Mononuclear cell (primary cell): ENCODE data around the gene CD244. TPM values are rescaled to one million over a fixed set of nuclear protein-coding genes. Genes with fewer than 3 reads are reported as not detected.

ENCODE experiments used
- H3K27me3 ChIP-seq: 2 replicates; pipeline ENCODE4 v1.6.0; 2011; ENCODE audit warnings: low read length, control low read depth; ENCODE audit not compliant: insufficient read depth
- H3K4me1 ChIP-seq: 2 replicates; pipeline ENCODE4 v1.5.1; 2011; ENCODE audit warnings: mild to moderate bottlenecking, low read length, control low read depth; ENCODE audit not compliant: insufficient read depth
- H3K4me3 ChIP-seq: 2 replicates; pipeline ENCODE4 v1.5.1; 2011; ENCODE audit warnings: mild to moderate bottlenecking, low read length, moderate library complexity
- H3K9me3 ChIP-seq: 2 replicates; pipeline ENCODE4 v1.5.1; 2011; ENCODE audit warnings: low read depth, mild to moderate bottlenecking, control low read depth, low read length
- total RNA-seq: library from RNA; depleted of rRNA; stranded (reverse); fragments of >200 nt; gene quantifications from one replicate; pipeline ENCODE4 v1.2.3, GENCODE V29; 2012

Gene CD244
- total RNA-seq, 1 donor, result 15.5 TPM

DNA sequence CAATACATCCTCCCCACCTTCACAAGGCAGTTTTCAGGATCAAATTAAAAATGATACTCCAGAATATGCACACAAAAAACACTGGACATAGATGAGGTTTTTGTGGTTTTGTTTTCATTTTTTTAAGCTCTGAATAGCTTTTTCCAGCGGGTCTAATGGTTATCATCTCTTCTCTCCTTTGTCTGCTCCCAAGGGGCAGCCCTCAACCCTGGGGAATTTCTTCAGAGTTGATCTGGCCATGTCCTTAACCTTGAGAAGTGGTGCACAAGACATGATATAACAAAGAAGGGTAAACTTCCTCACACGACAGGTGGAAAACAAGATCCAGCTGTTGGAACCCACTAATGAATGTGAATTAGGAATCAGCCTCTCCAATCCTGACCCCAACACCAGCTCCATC is 1.5 kb upstream of the CD244 start:
- Histone ChIP-seq H3K27me3 (no peaks in the 10 kb centered on the region), H3K9me3 (no peaks in the 10 kb centered on the region), H3K4me1 (peaks cover 73% of the 10 kb centered on the region), H3K4me3 (no peak overlapping the region)

DNA sequence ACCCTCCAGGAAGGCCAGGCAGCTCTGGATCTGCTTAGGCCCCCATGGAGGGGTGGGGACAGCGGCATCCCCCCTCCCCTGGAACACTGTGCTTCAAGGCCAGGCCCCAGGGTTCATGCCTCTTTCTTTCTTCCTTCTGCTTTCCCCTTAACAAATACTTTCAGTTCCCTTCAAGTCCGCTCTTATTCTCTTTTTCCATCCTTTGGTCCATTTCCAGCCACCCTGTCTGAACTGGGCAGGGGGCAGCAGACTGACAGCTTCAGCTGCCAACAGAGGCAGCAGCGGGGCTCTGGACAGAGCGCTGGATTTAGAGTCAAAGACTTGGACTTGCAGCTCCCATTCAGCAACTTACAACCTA is 1.1 kb upstream of the CD244 start:
- peaks cover 74% of the 10 kb centered on the region for H3K4me1 ChIP-seq
- H3K4me3 ChIP-seq, result no peak overlapping the region

GRCh38 chr1:160863061-160863773 is 530 bp upstream of the CD244 start:
- Histone ChIP-seq H3K27me3 (no peaks in the 10 kb centered on the region), H3K9me3 (no peaks in the 10 kb centered on the region), H3K4me3 (no peak overlapping the region), H3K4me1 (peaks cover 78% of the 10 kb centered on the region)

More for the DNA sequence above, 1.1 kb upstream of the CD244 start:
- H3K9me3 ChIP-seq, result no peaks in the 10 kb centered on the region
- no peaks in the 10 kb centered on the region for H3K27me3 ChIP-seq

DNA sequence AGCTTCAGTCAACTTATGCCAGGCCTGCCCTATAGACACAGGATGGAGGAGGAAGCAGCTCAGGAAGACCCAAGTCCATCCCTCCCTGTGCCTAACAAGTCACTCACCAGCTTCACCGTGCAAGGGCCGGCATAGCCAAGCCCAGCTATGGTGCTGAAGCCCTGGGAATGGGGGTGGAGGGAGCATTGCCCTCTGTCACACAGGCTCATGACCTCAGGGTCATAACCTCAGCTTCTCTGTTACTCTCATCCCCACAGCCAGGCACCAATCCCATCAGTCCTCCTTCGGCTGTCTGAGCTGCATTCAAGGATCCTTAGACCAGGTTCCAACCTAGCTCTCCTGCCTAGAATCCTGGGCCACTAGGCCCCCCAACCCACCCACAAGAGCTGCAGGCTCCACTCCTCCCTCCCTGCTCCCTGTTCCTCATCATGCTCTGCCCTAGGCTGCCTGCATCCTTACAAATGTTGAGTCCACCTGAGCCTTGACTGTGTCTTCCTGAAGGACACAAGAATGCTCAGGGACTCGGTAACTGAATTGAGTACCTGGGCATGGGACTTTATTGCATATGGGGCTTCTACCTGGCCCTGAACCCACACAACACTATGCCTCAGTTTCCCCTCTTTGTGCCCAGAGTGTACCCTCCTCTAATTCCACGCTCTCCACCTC is 1.7 kb downstream of the CD244 start:
- Histone ChIP-seq H3K9me3 (no peaks in the 10 kb centered on the region), H3K4me1 (peaks cover 83% of the 10 kb centered on the region), H3K4me3 (peak overlapping the region; percentile 6), H3K27me3 (no peaks in the 10 kb centered on the region)

DNA sequence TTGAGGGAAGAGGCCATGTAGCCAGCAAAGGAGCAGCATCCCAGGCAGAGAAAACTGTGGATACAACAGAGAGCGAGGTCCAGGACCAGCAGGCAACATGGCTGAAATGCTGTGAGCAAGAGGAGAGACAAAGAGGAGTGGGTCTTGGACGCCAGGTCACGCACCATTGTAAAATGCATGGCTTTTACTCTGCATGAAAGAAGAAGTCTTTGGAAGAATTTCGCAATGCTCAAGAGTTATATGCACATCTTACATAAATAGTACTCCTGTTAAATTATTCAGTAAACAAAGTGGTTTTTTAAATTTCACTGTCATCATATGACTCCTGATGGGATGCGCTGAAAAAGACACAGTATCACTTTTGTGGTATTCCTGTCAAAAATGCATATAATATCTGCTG is 3.5 kb downstream of the CD244 start:
- Histone ChIP-seq H3K4me1 (peaks cover 83% of the 10 kb centered on the region), H3K4me3 (no peak overlapping the region)

DNA sequence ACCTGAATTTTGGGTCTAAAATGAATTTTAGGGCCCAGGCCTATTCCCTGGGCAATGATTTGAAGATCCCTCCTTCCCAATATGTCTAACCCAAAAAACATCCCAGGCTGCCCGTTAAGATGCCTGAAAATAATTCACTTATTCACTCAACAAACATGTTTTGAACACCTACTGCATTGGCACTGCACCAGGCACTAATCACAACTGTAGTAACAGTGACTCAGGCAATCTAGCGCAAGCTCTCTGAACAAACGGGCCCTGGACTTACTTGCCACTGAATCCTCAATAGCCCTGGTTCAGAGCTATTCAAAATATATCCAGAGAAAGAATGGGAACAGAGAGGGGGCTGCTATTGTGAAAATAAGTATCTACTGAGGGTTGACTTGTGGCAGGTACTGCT is 4.2 kb downstream of the CD244 start:
- H3K27me3 ChIP-seq, result no peaks in the 10 kb centered on the region
- H3K9me3 ChIP-seq, result no peaks in the 10 kb centered on the region
- H3K4me1 ChIP-seq, result peaks cover 76% of the 10 kb centered on the region
- no peak overlapping the region for H3K4me3 ChIP-seq

More for the DNA sequence above, 3.5 kb downstream of the CD244 start:
- H3K9me3 ChIP-seq, result no peaks in the 10 kb centered on the region
- no peaks in the 10 kb centered on the region for H3K27me3 ChIP-seq

DNA sequence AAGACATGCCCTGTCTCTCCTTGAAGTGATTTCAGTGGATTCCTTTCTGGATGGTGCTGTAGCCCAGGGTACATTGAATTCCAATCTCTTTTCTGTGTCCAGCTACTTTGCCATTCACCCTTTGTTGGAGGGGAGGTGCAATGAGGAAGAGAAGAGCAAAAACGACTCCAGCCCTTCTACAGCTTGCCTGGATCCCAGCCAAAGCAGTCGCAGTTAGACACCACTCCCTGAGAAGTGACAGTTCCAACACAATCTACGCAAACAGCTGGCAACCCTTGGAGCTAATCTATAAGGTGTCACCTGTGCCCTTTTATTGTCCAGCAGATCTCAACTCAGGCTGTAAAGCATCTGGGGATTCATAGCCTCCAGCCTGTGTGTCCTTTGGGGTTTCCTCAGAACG is 4.6 kb downstream of the CD244 start:
- Histone ChIP-seq H3K4me3 (no peak overlapping the region), H3K27me3 (no peaks in the 10 kb centered on the region), H3K9me3 (no peaks in the 10 kb centered on the region), H3K4me1 (peaks cover 72% of the 10 kb centered on the region)

DNA sequence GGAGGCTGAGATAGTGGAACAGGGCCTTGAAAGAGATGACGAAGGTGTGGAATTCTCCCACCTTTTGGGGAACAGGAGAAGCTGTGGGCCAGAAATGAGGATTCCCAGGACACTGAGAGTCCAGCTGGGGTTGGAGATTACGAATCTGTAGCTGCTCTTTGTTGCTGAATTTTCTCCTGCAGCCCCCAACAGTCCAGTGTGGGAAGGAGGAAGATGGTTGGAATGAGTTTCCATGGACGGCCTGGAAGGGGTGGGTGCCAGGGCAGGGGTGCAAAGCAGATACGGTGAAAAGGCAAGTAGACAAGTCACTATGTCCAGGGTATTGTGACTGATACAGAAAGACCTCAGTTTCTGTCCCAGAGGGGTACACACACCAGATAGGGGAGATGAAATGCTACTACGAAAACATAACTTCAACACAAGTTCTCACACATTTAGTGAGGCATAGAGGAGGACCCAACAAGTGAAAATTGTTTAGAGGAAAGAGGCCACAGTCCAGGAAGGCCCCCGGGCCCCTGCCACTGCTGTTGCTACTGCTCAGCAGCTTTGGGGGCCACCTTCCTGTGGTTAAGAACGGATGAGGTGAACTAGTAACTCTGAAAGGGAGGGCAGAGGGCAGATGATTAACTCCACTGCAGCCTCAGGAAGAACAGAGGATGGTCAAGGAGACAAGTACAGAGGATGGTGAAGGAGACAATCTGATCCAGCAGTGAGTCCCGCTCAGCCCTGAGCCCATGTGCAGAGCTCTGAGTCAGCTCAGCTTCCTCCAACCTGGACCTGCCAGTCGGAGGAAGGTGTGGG is 7.3 kb downstream of the CD244 start:
- no peaks in the 10 kb centered on the region for H3K27me3 ChIP-seq
- H3K4me3 ChIP-seq, result no peak overlapping the region
- no peaks in the 10 kb centered on the region for H3K9me3 ChIP-seq
- H3K4me1 ChIP-seq, result peaks cover 53% of the 10 kb centered on the region

GRCh38 chr1:160853754-160854153 is 8.9 kb downstream of the CD244 start:
- H3K4me1 ChIP-seq, result peaks cover 40% of the 10 kb centered on the region
- H3K27me3 ChIP-seq, result no peaks in the 10 kb centered on the region
- no peak overlapping the region for H3K4me3 ChIP-seq
- no peaks in the 10 kb centered on the region for H3K9me3 ChIP-seq

- Histone ChIP-seq H3K4me1 (peaks cover 33% of the 10 kb centered on the region), H3K27me3 (no peaks in the 10 kb centered on the region), H3K4me3 (no peak overlapping the region), H3K9me3 (no peaks in the 10 kb centered on the region)
Measured at GRCh38 chr1:160853014-160853413, 9.7 kb downstream of the CD244 start.

DNA sequence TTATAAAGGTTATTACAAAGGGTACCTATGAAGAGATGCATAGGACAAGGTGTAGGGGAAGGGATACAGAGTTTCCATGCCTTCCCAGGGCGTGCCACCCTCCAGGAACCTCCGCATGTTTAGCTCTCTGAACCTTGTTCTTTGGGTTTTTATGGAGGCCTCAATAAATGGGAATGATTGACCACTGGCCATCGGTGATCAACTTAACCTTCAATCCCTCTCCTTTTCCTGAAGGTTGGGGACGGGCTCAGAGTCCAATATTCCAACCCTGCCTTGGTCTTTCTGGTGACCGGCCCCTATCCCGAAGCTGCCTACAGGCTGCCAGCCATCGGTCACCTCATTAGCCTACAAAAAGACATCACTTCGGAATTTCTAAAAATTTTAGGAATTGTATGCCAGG is 11.7 kb downstream of the CD244 start:
- H3K4me1 ChIP-seq, result peaks cover 20% of the 10 kb centered on the region
- no peak overlapping the region for H3K4me3 ChIP-seq
- no peaks in the 10 kb centered on the region for H3K9me3 ChIP-seq
- H3K27me3 ChIP-seq, result no peaks in the 10 kb centered on the region

DNA sequence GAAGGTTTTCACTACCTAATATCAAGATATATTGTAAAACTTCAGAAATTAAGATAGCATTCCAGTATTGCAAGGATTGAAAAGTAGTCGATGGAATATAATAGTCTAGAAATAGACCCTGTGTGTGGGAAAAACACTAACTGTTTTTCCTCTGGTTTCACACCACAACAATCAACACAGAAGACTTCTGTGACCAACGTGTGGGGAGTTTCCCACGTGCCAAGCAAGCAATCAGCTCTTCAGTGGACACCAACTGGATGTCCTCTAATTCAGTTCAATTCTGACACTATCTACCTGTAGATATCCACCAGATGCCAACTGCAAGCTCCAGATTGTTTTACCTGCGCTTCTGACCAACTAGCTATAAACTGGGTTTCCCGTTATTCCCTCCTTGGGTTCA is 12.1 kb downstream of the CD244 start:
- H3K9me3 ChIP-seq, result no peaks in the 10 kb centered on the region
- peaks cover 17% of the 10 kb centered on the region for H3K4me1 ChIP-seq
- no peaks in the 10 kb centered on the region for H3K27me3 ChIP-seq
- no peak overlapping the region for H3K4me3 ChIP-seq

DNA sequence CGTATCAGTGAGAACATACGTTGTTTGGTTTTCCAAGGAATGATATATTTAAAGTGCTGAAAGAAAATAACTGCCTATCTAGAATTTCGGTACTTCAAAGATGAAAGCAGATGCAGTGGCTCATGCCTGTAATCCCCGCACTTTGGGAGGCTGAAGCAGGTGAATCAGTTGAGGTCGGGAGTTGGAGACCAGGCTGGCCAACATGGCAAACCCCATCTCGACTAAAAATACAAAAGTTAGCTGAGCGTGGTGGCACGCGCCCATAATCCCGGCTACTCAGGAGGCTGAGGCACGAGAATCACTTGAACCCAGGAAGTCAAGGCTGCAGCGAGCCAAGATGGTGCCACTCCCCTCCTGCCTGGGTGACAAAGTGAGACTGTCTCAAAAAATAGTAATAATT is 16.4 kb downstream of the CD244 start:
- H3K9me3 ChIP-seq, result no peaks in the 10 kb centered on the region
- peaks cover 43% of the 10 kb centered on the region for H3K4me1 ChIP-seq
- H3K4me3 ChIP-seq, result no peak overlapping the region
- no peaks in the 10 kb centered on the region for H3K27me3 ChIP-seq

DNA sequence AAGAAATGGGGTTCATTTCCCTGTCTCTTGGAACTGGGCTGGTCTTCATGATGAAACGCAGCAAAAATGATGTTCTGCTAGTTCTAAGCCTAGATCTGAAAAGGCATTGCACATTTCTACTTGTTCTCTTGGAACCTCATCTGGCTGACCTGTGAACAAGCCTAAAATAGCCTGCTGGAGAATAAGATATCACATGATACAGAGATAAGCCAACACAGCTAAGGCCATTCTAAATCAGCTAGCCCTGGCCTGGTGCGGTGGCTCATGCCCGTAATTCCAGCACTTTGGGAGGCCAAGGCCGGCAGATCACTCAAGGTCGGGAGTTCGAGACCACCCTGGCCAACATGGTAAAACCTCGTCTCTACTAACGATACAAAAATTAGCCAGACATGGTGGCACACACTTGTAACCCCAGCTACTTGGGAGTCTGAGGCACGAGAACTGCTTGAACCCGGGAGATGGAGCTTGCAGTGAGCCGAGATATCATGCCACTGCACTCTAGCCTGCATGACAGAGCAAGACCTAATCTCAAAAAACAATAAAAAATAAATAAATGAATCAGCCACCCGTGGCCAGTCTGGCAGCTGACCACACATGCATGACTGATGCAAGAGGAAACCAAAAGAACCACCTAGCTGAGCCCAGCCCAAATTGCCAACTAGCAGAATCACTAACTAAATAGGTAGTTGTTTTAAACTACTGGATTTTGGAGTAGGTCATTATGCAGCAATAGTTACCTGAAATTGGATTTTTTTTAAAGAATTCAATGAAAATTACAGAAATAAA is 18.0 kb downstream of the CD244 start:
- Histone ChIP-seq H3K4me1 (peaks cover 46% of the 10 kb centered on the region), H3K27me3 (no peaks in the 10 kb centered on the region), H3K9me3 (no peaks in the 10 kb centered on the region), H3K4me3 (no peak overlapping the region)

DNA sequence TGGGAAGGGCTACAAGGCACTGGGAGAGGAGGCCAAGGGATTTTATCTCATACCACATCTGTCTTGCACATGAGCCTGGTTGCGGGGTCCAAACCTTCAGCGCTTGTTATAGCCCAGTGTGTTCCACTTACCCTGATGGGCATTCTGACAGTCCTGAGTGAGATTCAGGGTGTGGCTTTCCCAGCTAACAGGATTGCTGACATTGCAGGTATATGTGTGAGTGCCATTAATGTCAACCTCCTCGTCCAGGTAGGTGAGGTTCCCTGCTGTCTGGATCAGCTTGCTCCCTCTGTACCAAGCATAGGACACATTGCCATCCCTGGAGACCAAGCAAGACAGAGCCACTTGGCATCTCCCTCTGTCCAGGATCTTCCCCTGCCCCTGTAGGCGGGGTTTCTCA is 21.6 kb downstream of the CD244 start:
- Histone ChIP-seq H3K27me3 (no peaks in the 10 kb centered on the region), H3K4me3 (no peak overlapping the region), H3K4me1 (peaks cover 82% of the 10 kb centered on the region), H3K9me3 (no peaks in the 10 kb centered on the region)
